Naive thymus-derived CD8-positive, alpha-beta T cell (primary cell): ENCODE results near the gene RABGGTA. TPM values are rescaled to one million over a fixed set of nuclear protein-coding genes. Genes with fewer than 3 reads are reported as not detected.
A peak's percentile ranks its signal among the peaks of the same experiment; 100 is the strongest.

Source experiments
- ATAC-seq, 2 donors: fragments of 150-1000 bp; cut with Tn5 transposase in 1 of 2; sonication (Bioruptor Pico), chemical (Tn5 transposase) in 1 of 2; 1 replicate in 1 of 2; 2 replicates in 1 of 2; pipeline ENCODE4 v1.10.0; 2021; ENCODE audit warnings: mild to moderate bottlenecking in 2 of 2, moderate library complexity in 2 of 2
- POLR2A ChIA-PET: fragments of 350-600 bp; sonication (Branson Sonifier 250); formaldehyde crosslinking; loops from one replicate; lab custom pipeline; 2021; ENCODE audit warnings: antibody characterized with exemption; lab: Charles Lee
- DNase-seq, 10 donors: peaks; one replicate each; pipeline versions ENCODE4 v3.0.0 to v3.0.0-alpha.2; 2020 to 2022
- H3K27ac Mint-ChIP-seq, 10 donors: one replicate each; pipeline ENCODE4 v1.8.0; 2020 to 2022; ENCODE audit warnings: mild to moderate bottlenecking in 10 of 10, mixed read lengths in 10 of 10, moderate library complexity in 4 of 10, inconsistent platforms in 1 of 10
- H3K27me3 Mint-ChIP-seq, 5 donors: one replicate each; pipeline ENCODE4 v1.8.0; 2021 to 2022; ENCODE audit warnings: mixed read lengths in 5 of 5
- H3K36me3 Mint-ChIP-seq, 3 donors: one replicate each; pipeline ENCODE4 v1.8.0; 2020 to 2022; ENCODE audit warnings: mixed read lengths in 3 of 3, mild to moderate bottlenecking in 2 of 3, inconsistent platforms in 1 of 3
- H3K4me1 Mint-ChIP-seq, 4 donors: one replicate each; pipeline ENCODE4 v1.8.0; 2021 to 2022; ENCODE audit warnings: mixed read lengths in 4 of 4
- H3K4me3 Mint-ChIP-seq, 10 donors: one replicate each; pipeline ENCODE4 v1.8.0; 2020 to 2022; ENCODE audit warnings: mild to moderate bottlenecking in 10 of 10, mixed read lengths in 10 of 10, moderate library complexity in 6 of 10, inconsistent platforms in 1 of 10
- H3K9me3 Mint-ChIP-seq, 9 donors: one replicate each; pipeline ENCODE4 v1.8.0; 2020 to 2022; ENCODE audit warnings: mixed read lengths in 9 of 9, mild to moderate bottlenecking in 3 of 9, inconsistent platforms in 1 of 9, moderate library complexity in 1 of 9
- polyA plus RNA-seq, 3 donors: library from polyadenylated mRNA; unstranded; fragments of 300-500 nt; fragmentation: Illumina TruSeq; gene quantifications; one replicate each; pipeline ENCODE4 v1.2.3, GENCODE V29; 2021
- total RNA-seq, 8 experiments: library from RNA in 2 of 8; stranded (reverse) in 2 of 8; gene quantifications; one replicate each; pipeline ENCODE4 v1.2.3 and lab custom pipeline; 2021 to 2026

RABGGTA gene
- total and polyA plus RNA-seq, 5 experiments from 2014 or later, result 12.7 to 46.5 (median 22.1) TPM

DNA sequence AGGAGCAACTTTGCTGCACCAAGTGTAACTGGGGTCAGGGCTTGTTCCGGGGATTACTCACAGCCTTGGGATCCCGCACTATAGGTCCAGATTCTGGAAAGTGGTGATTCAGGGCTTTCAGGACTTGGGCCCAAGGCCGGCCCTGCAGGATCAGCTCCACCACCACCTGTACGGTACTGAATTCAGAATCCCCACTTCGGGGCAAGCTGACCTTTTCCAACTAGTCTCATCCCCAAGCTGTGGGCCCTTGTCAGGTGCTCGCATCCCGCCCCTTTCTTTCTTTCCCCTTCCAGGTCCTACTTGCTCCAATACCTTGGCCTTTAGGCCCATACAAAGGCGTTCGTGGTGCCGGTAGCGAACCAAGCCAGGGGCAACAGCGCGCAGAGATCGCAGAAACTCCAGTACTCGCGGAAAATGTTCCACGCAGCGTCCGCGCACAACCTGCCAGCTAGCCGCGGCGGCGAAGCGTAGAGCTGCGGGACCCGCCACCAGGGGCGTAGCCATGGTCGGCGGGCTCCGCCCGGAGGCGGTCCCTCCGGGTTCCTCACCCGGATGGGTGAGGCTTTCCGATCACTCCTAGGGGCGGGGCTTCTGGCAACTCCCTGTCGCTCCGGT, 29.5 kb downstream of the RABGGTA start:
- Mint-ChIP-seq H3K36me3 (peaks cover 3 to 48% (median 10%) of the 10 kb centered on the region in 3 donors), H3K27ac (peak overlapping the region; percentile 96 to 100 (median 100)), H3K4me3 (peak overlapping the region; percentile 83 to 99 (median 97)), H3K4me1 (peaks cover 32 to 76% (median 65%) of the 10 kb centered on the region in 4 donors), H3K9me3 (no peaks in the 10 kb centered on the region), H3K27me3 (no peaks in the 10 kb centered on the region)
- DNase-seq (peak in 9 of 10 donors; percentile 89 to 97 (median 92)), ATAC-seq (peak; percentile 83 to 84)
- POLR2A ChIA-PET, result interaction anchor here (0.7 to 3.9 kb wide), 26 partner anchors 10 to 940 kb away, joined by 3 to 73 read pairs (median 12); partner anchors contain the start of genes CBLN3, CHMP4A, CIDEB and DCAF11

- Mint-ChIP-seq H3K27me3 (no peaks in the 10 kb centered on the region), H3K9me3 (no peaks in the 10 kb centered on the region), H3K36me3 (peaks cover 10 to 64% (median 16%) of the 10 kb centered on the region in 3 donors), H3K4me1 (peaks cover 42 to 80% (median 77%) of the 10 kb centered on the region in 4 donors), H3K4me3 (peak overlapping the region; percentile 69 to 99 (median 96)), H3K27ac (peak overlapping the region in 9 of 10 donors; percentile 37 to 96 (median 80))
- no peak for DNase-seq
- POLR2A ChIA-PET, result interaction anchor here (1.0 to 3.8 kb wide), 7 partner anchors 8 to 630 kb away, joined by 3 to 73 read pairs (median 33); partner anchors contain the start of genes CBLN3, CHMP4A, GMPR2 and KHNYN
- ATAC-seq, result no peak
Observed at GRCh38 chr14:24240110-24240918, 31.1 kb downstream of the RABGGTA start.

GRCh38 chr14:24238527-24239037, 32.8 kb downstream of the RABGGTA start:
- Mint-ChIP-seq H3K9me3 (no peaks in the 10 kb centered on the region), H3K4me3 (peak overlapping the region in 7 of 10 donors; percentile 2 to 83 (median 41)), H3K4me1 (peaks cover 40 to 89% (median 85%) of the 10 kb centered on the region in 4 donors), H3K27me3 (no peaks in the 10 kb centered on the region), H3K36me3 (peaks cover 10 to 70% (median 18%) of the 10 kb centered on the region in 3 donors), H3K27ac (peak overlapping the region in 9 of 10 donors; percentile 41 to 89 (median 66))
- POLR2A ChIA-PET, result interaction anchor here (0.7 to 1.2 kb wide), 6 partner anchors 23 to 192 kb away, joined by 3 to 7 read pairs (median 3); partner anchors contain the start of genes CHMP4A, KHNYN, MDP1 and TSSK4
- DNase-seq, result no peak
- ATAC-seq, result no peak

DNA sequence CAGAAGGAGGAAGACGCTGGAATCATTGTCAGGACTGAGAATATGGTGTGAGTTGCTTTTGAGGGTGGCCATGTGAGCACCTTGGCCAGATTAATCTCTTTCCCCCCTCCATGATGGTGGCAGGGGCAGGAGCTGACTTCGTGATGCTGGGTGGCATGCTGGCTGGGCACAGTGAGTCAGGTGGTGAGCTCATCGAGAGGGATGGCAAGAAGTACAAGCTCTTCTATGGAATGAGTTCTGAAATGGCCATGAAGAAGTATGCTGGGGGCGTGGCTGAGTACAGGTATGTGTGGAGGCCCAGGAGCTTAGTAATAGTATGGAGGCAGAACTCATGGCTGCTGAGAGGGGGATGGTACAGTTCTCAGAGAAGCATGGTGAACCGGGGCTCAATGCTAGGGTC, 33.3 kb downstream of the RABGGTA start:
- ATAC-seq (no peak), DNase-seq (no peak)
- Mint-ChIP-seq H3K27ac (peak overlapping the region in 8 of 10 donors; percentile 32 to 89 (median 45)), H3K4me3 (peak overlapping the region in 4 of 10 donors; percentile 2 to 20 (median 5)), H3K4me1 (peaks cover 41 to 89% (median 84%) of the 10 kb centered on the region in 4 donors), H3K9me3 (no peaks in the 10 kb centered on the region), H3K36me3 (peaks cover 10 to 70% (median 18%) of the 10 kb centered on the region in 3 donors), H3K27me3 (no peaks in the 10 kb centered on the region)
- POLR2A ChIA-PET, result interaction anchor here (0.6 to 1.2 kb wide), 5 partner anchors 15 to 192 kb away, joined by 3 to 7 read pairs (median 3); partner anchors contain the start of genes CHMP4A and KHNYN

GRCh38 chr14:24237463-24237955, 33.9 kb downstream of the RABGGTA start:
- H3K4me1 Mint-ChIP-seq, result peaks cover 39 to 88% (median 82%) of the 10 kb centered on the region in 4 donors
- peak overlapping the region in 2 of 10 donors; percentile 2 to 20 for H3K4me3 Mint-ChIP-seq
- peaks cover 10 to 70% (median 18%) of the 10 kb centered on the region in 3 donors for H3K36me3 Mint-ChIP-seq
- no peaks in the 10 kb centered on the region for H3K27me3 Mint-ChIP-seq
- H3K27ac Mint-ChIP-seq, result peak overlapping the region in 5 of 10 donors; percentile 41 to 84 (median 49)
- no peaks in the 10 kb centered on the region for H3K9me3 Mint-ChIP-seq
- POLR2A ChIA-PET, result interaction anchor here (0.6 to 1.2 kb wide), 3 partner anchors 15 to 33 kb away, joined by 3 to 7 read pairs (median 3); partner anchors contain the start of gene CHMP4A
- ATAC-seq (no peak), DNase-seq (no peak)

- Mint-ChIP-seq H3K4me1 (peaks cover 37 to 83% (median 78%) of the 10 kb centered on the region in 4 donors), H3K36me3 (peaks cover 10 to 64% (median 18%) of the 10 kb centered on the region in 3 donors), H3K27ac (peak overlapping the region in 6 of 10 donors; percentile 38 to 84 (median 50)), H3K27me3 (no peaks in the 10 kb centered on the region), H3K9me3 (no peaks in the 10 kb centered on the region), H3K4me3 (peak overlapping the region in 2 of 10 donors; percentile 16 to 17)
- DNase-seq (no peak), ATAC-seq (no peak)
- POLR2A ChIA-PET, result no interaction called here
Observed at GRCh38 chr14:24236689-24237462, 34.5 kb downstream of the RABGGTA start.

DNA sequence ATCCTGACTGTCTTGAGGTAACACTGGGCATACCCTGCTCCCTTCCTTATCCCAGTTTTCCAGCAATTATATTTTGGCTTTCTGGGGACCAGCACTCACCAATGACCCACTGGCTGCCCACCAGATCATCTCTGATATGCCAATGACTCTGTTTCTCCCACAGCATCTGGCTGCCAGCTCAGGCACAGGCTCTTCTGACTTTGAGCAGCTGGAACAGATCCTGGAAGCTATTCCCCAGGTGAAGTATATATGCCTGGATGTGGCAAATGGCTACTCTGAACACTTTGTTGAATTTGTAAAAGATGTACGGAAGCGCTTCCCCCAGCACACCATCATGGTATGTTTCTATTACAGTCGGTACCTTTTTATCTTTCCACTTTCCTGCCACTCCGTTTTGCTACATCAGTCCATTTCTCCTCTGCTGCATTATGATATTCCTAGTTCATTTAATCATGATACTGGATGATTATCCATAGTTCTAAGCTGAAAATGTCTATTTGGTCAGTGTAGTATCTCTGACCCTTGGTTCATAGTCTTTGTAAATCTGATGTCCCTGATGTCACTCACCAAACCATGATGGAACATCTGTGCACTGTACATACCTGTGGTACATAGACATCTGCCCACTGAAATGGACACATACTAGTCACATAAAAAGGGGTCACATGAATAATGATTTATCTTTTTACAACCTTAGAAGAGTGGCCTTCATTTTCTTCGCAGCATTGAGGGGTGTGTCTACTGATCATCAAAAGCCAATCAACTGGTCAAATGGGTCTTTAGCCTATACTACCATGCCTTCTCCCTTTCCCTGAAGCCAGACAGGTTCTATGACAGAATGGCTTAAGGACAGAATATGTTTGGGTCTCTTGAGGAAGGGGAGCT, 35.4 kb downstream of the RABGGTA start:
- DNase-seq (no peak), ATAC-seq (no peak)
- H3K36me3 Mint-ChIP-seq, result peaks cover 10 to 63% (median 18%) of the 10 kb centered on the region in 3 donors
- POLR2A ChIA-PET, result interaction anchor here (0.5 to 5.4 kb wide), 5 partner anchors 23 to 47 kb away, joined by 3 to 50 read pairs (median 3); partner anchors contain the start of genes CHMP4A, IPO4, MDP1 and RABGGTA
- no peaks in the 10 kb centered on the region for H3K27me3 Mint-ChIP-seq
- H3K4me1 Mint-ChIP-seq, result peaks cover 37 to 83% (median 80%) of the 10 kb centered on the region in 4 donors
- H3K9me3 Mint-ChIP-seq, result no peaks in the 10 kb centered on the region
- H3K27ac Mint-ChIP-seq, result peak overlapping the region; percentile 32 to 84 (median 72)
- peak overlapping the region in 3 of 10 donors; percentile 1 to 35 (median 33) for H3K4me3 Mint-ChIP-seq

- H3K36me3 Mint-ChIP-seq, result peaks cover 10 to 46% (median 18%) of the 10 kb centered on the region in 3 donors
Observed at GRCh38 chr14:24234095-24235005, 37.0 kb downstream of the RABGGTA start.

DNA sequence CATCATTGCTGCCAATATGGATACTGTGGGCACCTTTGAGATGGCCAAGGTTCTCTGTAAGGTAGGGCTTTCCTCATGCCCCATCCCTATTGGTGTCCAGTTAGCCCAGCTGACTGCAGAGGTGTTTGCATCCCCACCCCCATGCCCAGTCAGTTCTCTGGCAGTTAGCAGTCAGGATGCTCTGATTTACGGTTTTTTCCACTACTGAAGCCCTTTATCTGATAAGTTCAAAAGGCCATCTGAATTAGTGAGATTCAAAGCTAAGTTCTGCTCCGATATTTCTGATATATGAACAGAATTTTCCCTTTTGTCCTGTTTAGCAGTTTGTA, 37.9 kb downstream of the RABGGTA start:
- H3K4me3 Mint-ChIP-seq, result peak overlapping the region; percentile 87 to 100 (median 98)
- POLR2A ChIA-PET, result interaction anchor here (0.6 to 5.4 kb wide), 5 partner anchors 9 to 68 kb away, joined by 3 to 53 read pairs (median 7); partner anchors contain the start of genes CHMP4A, MDP1, RABGGTA and TINF2
- H3K27me3 Mint-ChIP-seq, result no peaks in the 10 kb centered on the region
- no peak for DNase-seq
- peaks cover 10 to 40% (median 18%) of the 10 kb centered on the region in 3 donors for H3K36me3 Mint-ChIP-seq
- peak overlapping the region; percentile 3 to 99 (median 95) for H3K27ac Mint-ChIP-seq
- H3K9me3 Mint-ChIP-seq, result no peaks in the 10 kb centered on the region
- ATAC-seq, result no peak
- peaks cover 24 to 69% (median 64%) of the 10 kb centered on the region in 4 donors for H3K4me1 Mint-ChIP-seq

More at GRCh38 chr14:24234095-24235005, 37.0 kb downstream of the RABGGTA start:
- Mint-ChIP-seq H3K4me3 (peak overlapping the region in 8 of 10 donors; percentile 13 to 99 (median 91)), H3K27me3 (no peaks in the 10 kb centered on the region), H3K9me3 (no peaks in the 10 kb centered on the region), H3K27ac (peak overlapping the region; percentile 3 to 96 (median 60)), H3K4me1 (peaks cover 29 to 73% (median 68%) of the 10 kb centered on the region in 4 donors)
- ATAC-seq (no peak), DNase-seq (no peak)
- POLR2A ChIA-PET, result interaction anchor here (0.5 to 5.4 kb wide), 7 partner anchors 8 to 65 kb away, joined by 3 to 53 read pairs (median 7); partner anchors contain the start of genes CHMP4A, IPO4, MDP1 and RABGGTA
